Cerebellar cortex (tissue), 1 donor: ENCODE results near the gene RRAGC.
"Not testable (repeated sequence)": the region's sequence is repeated elsewhere in the genome, so short reads cannot be mapped to it uniquely, and the experiment has no call there.

ENCODE experiments used
- DNase-seq: peaks from one replicate; pipeline ENCODE4 v3.0.0-alpha.2; 2015; ENCODE audit warnings: low spot score

Gene RRAGC

DNA sequence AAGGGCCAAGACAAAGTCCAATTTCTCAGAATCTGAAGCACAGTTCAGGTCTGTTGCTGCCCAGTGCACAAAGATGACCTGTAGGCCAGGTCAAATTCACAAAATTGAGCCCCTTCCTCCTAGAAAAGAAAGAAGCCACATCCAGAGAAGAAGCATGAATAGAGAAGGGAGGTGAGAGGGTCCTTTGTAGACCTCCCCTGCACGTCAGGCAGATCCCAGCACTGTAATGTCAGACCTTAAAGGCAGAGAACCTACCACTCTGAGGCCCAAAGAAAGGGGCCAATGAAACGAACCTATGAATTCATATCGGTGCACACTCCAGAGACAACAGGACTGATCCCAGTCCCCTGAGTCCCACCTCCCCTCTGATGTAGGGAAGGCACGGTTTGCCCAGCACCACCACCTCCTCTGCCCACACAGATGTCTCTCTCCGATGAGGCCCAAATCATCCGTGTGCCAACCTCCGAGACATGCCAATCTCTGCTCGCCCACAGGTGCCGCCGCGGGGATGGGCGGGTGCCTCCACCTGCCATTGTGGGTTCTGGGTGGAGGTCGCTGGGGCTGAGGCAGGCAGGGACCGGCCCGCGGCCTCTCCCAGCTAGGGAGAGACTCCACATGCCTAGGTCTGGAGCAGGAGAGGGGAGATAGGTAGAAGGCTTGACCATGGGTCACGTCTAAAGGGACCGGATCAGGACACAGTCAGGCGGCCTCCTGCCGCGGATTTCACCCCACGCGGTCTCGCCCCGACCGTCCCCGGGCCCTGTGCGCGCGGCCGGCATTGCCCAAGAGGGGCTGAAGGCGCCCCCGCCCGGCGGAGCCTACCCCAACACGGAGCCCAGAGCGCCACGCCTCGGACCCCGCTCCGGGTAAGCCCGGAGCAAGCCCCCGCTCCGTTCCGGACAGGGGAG, 42.1 kb downstream of the RRAGC start:
- no peak for DNase-seq

DNA sequence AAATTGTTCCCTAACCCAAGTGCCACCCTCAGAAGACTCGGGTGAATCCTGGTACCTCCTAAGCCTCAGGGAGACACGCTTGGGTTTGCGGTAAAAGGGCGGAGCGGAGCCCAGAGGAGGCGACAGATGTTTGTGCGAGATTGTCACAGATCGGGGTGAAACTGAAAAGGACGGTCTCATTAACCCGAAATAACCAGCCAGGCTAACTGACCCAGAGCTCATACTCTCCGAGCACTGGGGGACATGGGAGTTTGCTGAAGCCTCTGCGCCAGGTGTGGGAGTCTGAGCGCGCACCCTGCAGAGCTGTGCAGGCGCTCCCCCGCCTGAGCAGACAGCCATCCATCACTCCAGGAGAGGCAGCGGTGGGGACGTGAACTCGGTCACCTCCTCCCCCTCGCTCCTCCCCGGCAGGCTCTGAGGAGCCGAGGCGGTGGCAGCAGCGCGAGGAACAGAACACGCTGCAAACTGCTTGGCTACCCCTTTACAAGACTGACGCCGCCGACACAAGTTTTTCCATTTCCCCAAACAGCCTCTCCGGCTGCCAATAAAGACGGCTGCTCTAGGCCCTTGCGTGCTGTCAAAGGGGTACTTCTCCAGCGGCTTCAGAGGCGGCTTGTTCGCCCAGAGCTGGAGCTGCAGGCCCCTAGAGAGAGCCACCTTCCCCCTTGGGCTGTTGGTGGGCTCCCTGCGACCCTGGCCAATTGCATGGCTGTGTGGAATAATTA, 43.5 kb downstream of the RRAGC start:
- no peak for DNase-seq

DNA sequence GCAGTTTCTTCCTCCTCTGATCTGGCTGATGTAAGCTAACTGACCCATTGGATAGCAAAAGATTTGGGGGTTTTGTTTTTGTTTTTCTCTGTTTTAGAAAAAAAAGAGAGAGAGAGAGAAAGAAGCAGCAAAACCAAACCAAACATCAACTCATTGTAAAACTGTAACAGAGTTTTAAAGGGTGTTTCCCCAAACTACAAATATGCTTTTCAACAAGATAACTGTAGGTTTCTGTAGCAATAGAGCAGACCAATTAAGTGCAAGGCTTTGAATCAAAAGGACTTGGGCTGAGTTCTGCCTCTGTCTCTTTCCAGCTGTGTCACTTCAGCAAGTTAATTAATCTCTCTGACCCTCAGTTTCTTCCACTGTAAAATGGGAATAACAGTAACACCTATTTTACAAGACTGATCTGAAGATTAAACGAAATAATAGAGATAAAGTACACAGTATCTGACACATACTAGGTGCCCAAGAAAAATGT, 44.5 kb downstream of the RRAGC start:
- DNase-seq = no peak

DNA sequence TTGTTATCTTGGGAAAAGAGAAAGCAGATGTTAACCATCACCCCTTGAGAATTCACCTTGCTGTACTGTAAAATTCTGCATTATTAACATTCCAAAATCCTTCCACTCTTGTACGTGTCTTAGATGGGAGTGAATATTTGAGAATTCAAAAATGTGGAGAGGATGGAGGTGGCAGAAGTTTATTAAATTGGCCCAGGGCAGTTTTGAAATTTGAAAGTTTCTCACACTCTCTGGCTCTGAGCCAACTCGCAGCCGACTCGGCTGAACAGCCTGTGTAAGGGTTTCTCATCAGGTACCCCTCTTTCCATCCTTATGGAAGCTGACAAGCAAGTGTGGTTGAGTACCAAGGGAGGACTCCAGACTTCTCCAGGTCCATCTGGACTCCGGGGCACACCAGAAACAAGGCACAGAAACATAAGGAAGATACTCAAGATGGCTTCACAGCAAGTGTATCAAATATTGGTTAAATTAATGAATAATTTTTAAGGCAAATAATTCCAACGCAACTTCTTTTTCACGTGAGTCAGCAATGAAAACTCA, 45.1 kb downstream of the RRAGC start:
- no peak for DNase-seq

DNA sequence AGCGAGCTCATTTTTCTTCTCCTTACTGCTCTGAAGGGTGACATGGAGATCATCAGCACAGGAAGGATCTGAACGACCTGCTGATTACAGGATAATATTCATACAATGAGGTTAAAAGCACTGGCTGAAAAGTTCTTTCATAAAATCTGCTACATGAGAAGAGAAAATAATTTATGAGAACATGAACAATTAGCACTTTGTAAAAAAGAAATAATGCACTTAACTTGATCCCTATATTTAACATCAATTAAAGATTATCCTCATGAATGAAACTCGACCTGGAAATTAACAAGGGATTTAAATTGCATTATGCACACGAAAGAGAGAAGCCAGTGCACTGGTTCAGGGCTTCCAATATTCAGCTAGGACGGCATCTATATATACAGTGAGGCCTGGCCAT, 46.6 kb downstream of the RRAGC start:
- DNase-seq = no peak

DNA sequence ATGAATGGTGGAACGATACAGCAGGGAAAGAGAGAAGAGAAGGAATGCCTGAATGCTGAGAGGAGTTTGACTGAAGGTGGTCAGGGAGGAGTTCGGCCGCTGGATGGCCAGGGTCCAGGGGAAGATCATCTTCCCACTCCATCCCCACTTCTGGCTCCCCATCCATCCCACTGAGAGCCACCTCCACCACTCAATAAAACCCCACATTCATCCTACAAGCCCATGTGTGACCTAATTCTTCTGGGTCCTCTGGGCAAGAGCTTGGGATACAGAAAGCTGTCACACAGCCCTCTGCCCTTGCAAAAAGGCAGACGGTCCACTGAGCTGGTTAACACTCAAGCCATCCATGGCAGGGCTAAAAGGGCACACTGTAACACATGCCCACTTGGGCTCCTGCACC, 48.1 kb downstream of the RRAGC start:
- DNase-seq = not testable (repeated sequence)

DNA sequence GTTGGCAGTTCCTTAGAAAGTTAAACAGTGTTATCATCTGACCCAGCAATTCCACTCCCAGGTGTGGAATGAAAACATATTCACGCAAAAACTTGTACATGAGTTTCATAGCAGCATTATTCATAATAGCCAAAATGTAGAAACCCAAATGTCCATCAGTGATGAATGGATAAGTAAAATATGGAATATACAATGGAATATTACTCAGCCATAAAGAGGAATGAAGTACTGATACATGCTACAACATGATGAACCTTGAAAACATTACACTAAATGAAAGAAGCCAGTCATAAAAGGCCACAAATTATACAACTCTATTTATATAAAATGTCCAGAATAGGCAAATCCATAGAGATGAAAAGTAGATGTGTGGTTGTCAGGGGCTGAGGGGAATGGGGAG, 53.5 kb downstream of the RRAGC start:
- no peak for DNase-seq

DNA sequence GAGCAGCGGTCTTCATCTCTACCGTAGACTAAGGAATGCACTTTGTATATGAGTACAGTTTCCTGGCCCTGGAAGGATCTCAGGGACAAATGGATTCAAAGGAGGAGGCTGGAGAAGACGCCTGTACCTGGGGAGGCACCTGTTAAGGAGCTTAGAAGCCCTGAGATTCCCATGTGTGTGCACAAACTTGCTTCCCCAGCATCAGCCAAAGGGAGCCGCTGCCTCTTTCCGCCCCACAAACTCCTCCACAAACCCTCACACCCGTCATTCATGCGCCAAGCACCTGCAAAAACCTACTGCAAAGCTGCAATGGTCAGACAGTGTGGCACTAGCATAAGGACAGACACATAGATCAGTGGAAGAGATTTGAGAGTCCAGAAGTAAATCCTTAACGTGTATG, 54.5 kb downstream of the RRAGC start:
- DNase-seq = no peak

DNA sequence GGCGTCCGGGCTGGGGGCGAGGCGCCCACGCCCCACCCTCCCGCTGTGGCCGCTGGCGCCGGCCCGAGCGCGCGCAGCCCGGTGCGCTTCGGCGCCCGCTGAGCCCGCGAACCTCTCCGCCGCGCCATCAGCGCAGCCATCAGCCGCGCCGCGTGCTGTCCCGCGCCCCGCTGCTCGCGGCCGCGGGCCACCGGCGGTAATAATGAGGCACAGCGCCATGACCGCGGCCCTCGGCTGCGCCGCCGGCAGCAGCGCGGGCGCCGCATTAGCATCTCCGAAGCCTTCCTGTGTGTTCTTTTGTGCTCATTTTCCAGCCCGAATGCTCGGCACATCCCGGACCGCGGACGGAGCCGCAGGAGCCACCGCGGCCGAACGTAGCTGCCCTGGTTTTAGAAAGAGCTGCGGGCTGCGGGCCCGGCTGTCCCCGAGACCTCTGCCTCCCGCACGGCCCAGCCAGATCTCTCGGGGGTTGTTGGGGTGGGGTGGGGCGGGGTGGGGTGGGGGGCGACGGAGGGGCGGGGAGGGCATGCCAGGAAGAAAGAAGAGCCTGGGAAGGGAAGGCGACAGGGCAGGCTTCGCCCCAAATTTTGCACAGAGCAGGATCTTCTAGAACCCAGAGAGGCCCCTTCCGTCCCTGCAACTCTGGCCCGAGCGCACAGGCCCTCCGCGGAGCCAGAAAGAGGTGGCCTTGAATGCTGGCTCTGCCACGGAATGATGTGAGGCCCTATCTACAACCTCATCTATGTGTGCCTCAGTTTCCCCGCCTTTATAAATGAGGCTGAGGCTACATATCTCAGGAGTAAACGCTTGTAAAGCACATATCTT, 55.3 kb downstream of the RRAGC start:
- DNase-seq = no peak

DNA sequence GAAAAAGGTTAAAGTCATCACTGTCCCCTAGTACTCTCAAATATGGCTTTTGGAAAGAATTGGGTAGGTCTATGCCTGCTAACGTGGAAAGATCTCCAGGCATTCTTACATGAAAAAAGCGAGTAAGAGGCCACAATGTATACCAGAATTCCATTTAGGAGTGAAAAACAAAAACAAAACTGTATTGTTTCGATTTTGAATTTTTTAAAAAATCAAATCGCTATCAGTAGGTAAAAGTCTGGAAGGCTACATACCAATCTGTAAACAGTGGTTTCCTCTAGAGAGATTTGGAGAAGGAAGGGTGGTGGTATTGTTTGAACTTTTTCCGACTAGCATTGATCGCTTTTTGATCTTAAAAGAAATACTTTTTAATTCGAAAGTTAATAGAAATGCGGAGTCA, 55.9 kb downstream of the RRAGC start:
- no peak for DNase-seq

DNA sequence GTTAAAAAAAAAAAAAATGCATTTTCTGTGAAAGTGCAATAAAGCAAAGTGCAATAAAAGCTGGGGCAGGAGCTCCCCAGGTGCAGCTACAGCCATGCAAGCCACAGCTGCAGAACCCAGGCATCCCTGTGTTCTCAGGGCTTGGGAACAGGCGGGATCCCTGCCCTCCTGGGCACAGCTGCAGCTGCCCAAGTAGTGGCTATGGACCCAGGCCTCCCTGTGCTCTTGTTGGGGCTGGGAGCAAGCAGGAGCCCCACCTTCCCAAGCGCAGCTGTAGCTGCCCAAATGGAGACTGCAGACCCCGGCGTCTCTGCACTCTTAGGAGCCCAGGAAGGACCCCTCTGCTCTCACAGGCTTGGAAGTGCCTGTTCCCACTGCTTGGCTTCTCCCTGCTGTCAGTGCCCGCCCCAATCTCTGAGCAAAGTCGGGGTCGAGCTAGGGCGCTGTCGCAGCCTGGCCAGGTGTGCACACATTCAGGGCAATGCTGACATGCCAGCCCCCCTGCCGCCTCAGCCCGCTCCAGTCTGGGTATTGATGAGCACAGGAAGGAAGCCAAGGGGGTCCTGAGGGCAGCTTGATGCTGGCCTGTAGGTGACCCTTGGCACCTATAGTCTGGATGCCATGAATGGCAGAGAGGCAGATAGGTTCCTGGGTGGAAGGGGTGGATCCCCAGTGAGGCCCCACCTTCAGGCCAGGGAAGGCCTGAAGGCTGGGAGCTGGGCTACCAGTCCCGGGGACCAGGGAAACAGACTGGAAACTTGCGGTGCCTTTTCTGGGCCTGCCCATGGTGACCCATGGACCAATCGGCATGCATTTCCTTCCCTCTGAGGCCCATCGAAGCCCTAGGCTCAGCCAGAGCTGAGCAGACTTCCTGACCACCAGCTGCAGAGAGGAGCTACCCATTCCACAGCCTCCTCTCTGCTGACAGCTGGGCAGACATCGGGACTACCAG, 58.6 kb downstream of the RRAGC start:
- no peak for DNase-seq

DNA sequence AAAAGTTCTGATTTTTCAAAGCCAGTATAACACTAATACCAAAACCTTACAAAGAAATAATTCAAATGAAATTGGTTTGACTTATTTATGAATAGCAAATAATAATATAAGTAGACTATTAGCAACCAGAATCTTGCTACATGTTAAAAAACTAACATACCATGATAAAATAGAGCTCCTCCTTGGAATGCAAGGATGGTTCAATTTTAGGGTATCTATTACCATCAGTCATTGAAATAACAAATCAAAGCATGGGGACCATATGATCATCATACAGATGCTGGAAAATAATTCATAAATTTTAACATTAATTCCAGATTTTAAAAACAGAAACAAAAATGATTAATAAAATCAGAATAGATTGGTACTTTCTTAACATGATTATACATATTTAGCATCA, 66.3 kb downstream of the RRAGC start:
- DNase-seq = no peak

DNA sequence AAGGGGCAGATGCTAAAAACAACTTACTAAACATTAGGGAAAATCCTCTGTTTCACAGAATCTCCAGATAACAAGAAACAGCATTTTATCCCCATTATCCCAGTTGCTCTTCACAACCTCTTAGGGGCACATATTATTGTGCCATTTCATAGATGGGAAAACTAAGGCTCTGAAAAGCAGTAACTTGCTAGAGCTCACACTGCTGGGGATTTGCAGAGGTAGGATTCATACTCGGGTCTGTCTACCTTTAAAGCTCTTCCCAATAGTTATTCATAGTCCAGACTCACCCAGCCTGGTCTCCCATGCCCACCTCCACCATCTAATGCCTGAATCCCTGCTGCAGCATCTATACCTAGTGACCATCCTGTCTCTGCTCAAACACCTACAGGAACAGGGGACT, 67.7 kb downstream of the RRAGC start:
- DNase-seq = no peak

DNA sequence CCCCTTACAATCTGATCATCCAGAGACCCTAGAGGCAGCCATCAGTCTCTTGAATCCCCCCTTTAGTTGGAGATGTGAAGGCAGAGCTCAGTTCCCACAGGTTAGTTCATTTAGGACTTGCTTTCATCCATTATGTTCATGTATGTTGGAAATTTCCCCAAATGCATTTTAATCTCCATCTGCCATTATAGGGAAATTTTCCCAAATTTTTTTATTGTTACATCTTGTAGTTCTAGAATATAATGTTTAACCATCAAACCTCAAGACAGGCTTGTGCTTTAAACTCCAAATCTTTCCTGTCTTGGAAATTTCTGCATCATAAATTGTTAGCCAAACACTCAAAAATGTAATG, 68.4 kb downstream of the RRAGC start:
- DNase-seq = no peak

DNA sequence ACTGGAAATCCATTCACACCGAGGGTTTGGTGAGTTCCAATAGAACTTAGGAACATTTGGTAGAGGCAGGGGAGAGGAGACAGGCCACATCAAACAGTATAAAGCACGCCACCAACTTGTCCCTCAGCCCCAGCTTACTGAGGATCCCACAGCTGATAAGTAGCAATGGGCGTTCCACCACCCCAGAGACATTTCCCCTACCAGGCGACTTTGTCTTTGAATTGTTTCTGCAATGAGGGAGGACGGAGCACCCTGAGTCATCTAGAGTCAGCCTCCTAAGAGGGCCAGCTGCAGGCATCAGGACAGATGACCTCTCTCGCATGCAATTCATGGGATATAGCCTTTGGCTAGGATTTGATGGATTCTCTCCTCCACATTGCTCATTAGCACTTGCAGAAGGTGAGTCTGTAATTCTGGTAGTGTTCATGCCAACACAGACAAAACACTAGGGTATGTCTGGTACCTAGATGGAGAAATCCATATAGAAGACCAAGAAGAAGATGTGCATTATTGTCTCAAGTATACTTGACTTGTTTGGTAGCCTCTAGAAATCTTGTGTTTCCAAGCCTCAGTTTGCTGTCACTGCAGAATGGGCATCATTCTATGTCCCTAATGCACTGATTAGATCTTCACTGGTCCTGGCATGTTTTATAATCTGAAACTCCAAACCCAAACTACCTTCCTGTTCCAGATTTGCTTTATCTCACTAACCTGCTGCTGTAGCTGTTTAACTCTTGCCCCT, 69.0 kb downstream of the RRAGC start:
- no peak for DNase-seq

DNA sequence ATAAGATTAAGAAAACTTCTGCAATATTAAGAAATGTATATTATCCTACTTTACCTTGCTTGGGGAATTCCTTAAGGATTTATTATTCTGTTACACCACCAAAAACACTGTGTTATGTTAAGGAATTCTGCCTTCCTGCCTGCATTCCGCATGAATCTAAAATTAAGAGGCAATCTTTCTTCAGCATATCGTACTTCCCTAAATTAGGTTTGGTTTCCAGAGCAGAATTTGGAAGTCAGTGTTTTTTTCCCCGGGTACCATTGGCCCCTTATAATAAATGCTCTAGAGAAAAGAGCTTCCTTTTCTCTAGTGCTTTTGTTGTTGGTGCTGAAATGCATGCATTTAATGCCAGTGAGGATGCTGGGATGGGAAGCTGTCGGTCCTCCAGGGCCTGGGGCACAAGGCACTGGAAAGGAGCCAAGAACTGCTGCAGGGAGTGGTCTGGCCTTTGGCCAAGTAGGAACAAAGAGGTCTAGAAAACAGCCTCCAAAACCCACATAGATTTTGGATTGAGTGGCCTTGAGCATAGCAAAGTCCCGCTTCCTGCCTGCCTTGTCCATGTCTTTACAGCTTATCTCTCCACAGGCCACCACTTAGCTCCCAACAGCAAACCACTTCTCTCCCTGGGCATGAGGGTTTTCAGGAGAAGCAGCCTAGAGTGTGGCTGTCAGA, 69.9 kb downstream of the RRAGC start:
- no peak for DNase-seq

DNA sequence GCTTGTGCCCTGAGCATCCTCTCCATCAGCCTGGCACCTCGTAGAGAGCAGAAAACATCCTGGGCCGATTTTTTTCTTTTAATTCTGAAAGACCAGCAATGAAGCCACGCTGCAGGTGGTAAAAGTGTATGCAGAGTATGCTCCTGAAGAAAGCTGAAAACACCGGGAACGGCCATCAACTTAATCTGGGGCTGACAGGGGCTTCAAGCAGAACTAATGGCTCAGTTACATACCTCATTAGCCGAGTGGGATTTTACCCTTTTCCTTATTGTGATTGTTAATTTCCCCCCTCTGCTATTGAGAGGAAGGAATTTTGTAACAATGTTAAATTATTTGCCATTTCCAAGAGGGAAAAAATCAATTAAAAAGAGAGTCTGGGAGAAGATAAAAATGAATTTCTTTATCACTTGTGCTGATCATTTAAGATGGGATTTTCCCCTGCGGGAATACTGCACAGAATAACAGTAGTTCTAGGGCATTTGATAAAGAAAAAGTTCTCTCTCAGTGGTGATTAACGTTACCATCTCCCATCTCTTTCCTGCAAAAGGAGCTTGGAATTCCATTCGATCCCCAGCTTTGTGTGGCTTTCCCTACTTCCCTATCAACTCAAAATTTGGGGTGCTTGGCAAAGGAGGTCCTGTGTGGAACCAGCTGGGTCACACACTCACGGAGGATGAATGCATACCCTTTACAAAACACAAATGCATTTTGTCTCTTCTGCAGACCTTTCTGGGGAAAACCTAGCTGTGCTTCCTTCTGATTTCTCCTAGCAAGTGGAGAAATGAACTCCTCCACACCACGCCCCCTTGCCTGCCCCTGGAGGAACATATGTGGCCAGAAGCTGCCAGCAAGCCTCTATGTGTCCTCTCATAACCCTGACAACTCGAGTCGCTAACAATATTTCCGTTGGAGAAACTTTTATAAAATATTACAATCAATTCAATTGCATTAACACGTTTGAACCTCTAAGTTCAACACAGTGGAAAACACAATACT, 70.9 kb downstream of the RRAGC start:
- DNase-seq = no peak
